Esophagus squamous epithelium (tissue), 4 donors: ENCODE data around the gene CPEB3.

ENCODE experiments used
- CTCF ChIP-seq, 6 experiments: fragments of 450-650 bp in 4 of 6; fragments of 200-600 bp in 2 of 6; sonication (generic) in 2 of 6; IDR thresholded peaks; one replicate each; pipeline ENCODE4 v1.5.1; 2016 to 2019; ENCODE audit warnings: antibody characterized with exemption in 6 of 6, mild to moderate bottlenecking in 4 of 6, moderate library complexity in 4 of 6
- POLR2A ChIP-seq, 4 donors: fragments of 450-650 bp; IDR thresholded peaks; one replicate each; pipeline ENCODE4 v1.6.1; 2017; ENCODE audit warnings: antibody characterized with exemption in 4 of 4, mild to moderate bottlenecking in 4 of 4, moderate library complexity in 3 of 4

- TF ChIP-seq POLR2A (IDR thresholded peaks at IDR 0.05) (no peak), CTCF (IDR thresholded peaks at IDR 0.05) (no peak)
These were observed 13.2 kb upstream of the CPEB3 start for GRCh38 chr10:92304061-92304460.
